ENCODE results near the gene MYO5A. TPM values are rescaled to one million over a fixed set of nuclear protein-coding genes. Genes with fewer than 3 reads are reported as not detected.

The MYO5A gene
- polyA plus RNA-seq, 1 donor (not counting 4 experiments of a cell fraction or from before 2014, with no cell fraction given): 53.8 TPM

DNA sequence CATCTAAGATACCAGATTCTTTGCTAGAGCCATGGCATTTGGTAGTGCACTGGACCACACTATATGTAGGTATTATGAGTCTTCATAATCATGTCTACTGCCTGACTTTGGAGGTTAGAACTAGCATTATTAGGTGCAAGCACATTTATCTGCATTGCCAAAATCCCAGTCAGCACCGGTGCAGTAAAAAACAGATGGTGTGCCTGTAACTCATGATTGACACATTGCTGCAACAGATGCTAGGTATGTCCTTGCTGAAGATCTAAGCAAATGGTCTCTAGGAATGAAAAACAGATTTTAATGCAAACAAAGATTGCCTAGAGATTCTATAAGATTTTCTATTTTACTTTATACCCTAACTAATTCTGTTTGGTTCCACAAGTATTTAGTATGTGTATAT is 47.7 kb downstream of the MYO5A start:
- no peak overlapping the region for H3K4me2 ChIP-seq (ENCODE audit: control insufficient read depth, extremely low read depth, insufficient read depth, low read depth, low read length)
- H3K27me3 ChIP-seq (ENCODE audit: control insufficient read depth, extremely low read depth, insufficient read depth, low read length): no peaks in the 10 kb centered on the region
- no peak for FAIRE-seq
- dilution Hi-C loops (cut with MboI; ENCODE audit: extremely low pct_ligation_motif_present, low sequenced_read_pairs): no loop called here
- no peak overlapping the region for H2AFZ ChIP-seq (ENCODE audit: control insufficient read depth, low read length)
- H3K4me1 ChIP-seq (ENCODE audit: control insufficient read depth, extremely low read depth, insufficient read depth, low read length): peaks cover 39% of the 10 kb centered on the region
- TF ChIP-seq, protein P1, sequence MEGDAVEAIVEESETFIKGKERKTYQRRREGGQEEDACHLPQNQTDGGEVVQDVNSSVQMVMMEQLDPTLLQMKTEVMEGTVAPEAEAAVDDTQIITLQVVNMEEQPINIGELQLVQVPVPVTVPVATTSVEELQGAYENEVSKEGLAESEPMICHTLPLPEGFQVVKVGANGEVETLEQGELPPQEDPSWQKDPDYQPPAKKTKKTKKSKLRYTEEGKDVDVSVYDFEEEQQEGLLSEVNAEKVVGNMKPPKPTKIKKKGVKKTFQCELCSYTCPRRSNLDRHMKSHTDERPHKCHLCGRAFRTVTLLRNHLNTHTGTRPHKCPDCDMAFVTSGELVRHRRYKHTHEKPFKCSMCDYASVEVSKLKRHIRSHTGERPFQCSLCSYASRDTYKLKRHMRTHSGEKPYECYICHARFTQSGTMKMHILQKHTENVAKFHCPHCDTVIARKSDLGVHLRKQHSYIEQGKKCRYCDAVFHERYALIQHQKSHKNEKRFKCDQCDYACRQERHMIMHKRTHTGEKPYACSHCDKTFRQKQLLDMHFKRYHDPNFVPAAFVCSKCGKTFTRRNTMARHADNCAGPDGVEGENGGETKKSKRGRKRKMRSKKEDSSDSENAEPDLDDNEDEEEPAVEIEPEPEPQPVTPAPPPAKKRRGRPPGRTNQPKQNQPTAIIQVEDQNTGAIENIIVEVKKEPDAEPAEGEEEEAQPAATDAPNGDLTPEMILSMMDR (optimal IDR thresholded peaks at IDR 0.05 in 1 of 3, IDR thresholded peaks at IDR 0.05 in 1 of 3, conservative IDR thresholded peaks at IDR 0.05 in 1 of 3; ENCODE audit: extremely low read depth in 1 of 3, insufficient read depth in 2 of 3, low read length in 3 of 3): no peak
- TF ChIP-seq EZH2 (IDR thresholded peaks at IDR 0.05; ENCODE audit: low read length): no peak
- no peaks in the 10 kb centered on the region for H3K9me1 ChIP-seq (ENCODE audit: control insufficient read depth, extremely low read depth, insufficient read depth, low read length)
- DNase-seq (ENCODE audit: low read depth, low spot score): no peak
- no peaks in the 10 kb centered on the region for H3K36me3 ChIP-seq (ENCODE audit: control insufficient read depth in 2 of 2, extremely low read depth in 1 of 2, insufficient read depth in 2 of 2, low read length in 2 of 2)
- H3K9ac ChIP-seq (ENCODE audit: control insufficient read depth, extremely low read depth, insufficient read depth, low read length): no peak overlapping the region
- no peaks in the 10 kb centered on the region for H3K9me3 ChIP-seq (ENCODE audit: control insufficient read depth, low read depth, low read length)
- H3K4me3 ChIP-seq (ENCODE audit: control insufficient read depth in 2 of 3, extremely low read depth in 1 of 3, insufficient read depth in 2 of 3, low read depth in 1 of 3, low read length in 3 of 3): no peak overlapping the region
- no peaks in the 10 kb centered on the region for H4K20me1 ChIP-seq (ENCODE audit: control insufficient read depth, extremely low read depth, insufficient read depth, low read length)
- no peak overlapping the region for H3K27ac ChIP-seq (ENCODE audit: control insufficient read depth, insufficient read depth, low read length)
- H3K79me2 ChIP-seq (ENCODE audit: control insufficient read depth, insufficient read depth, low read length): peaks cover 35% of the 10 kb centered on the region

- no peaks in the 10 kb centered on the region for H3K27me3 ChIP-seq (ENCODE audit: control insufficient read depth, extremely low read depth, insufficient read depth, low read length)
- peaks cover 39% of the 10 kb centered on the region for H3K79me2 ChIP-seq (ENCODE audit: control insufficient read depth, insufficient read depth, low read length)
- TF ChIP-seq, protein P1 (optimal IDR thresholded peaks at IDR 0.05 in 1 of 3, IDR thresholded peaks at IDR 0.05 in 1 of 3, conservative IDR thresholded peaks at IDR 0.05 in 1 of 3; ENCODE audit: extremely low read depth in 1 of 3, insufficient read depth in 2 of 3, low read length in 3 of 3): no peak
- no peak for TF ChIP-seq EZH2 (IDR thresholded peaks at IDR 0.05; ENCODE audit: low read length)
- H3K9me3 ChIP-seq (ENCODE audit: control insufficient read depth, low read depth, low read length): no peaks in the 10 kb centered on the region
- DNase-seq (ENCODE audit: low read depth, low spot score) (no peak), FAIRE-seq (no peak)
- peaks cover 4% of the 10 kb centered on the region for H4K20me1 ChIP-seq (ENCODE audit: control insufficient read depth, extremely low read depth, insufficient read depth, low read length)
- no peak overlapping the region for H3K27ac ChIP-seq (ENCODE audit: control insufficient read depth, insufficient read depth, low read length)
- H3K4me3 ChIP-seq (ENCODE audit: control insufficient read depth in 2 of 3, extremely low read depth in 1 of 3, insufficient read depth in 2 of 3, low read depth in 1 of 3, low read length in 3 of 3): no peak overlapping the region
- H3K9me1 ChIP-seq (ENCODE audit: control insufficient read depth, extremely low read depth, insufficient read depth, low read length): no peaks in the 10 kb centered on the region
- no peak overlapping the region for H3K9ac ChIP-seq (ENCODE audit: control insufficient read depth, extremely low read depth, insufficient read depth, low read length)
- dilution Hi-C loops (cut with MboI; ENCODE audit: extremely low pct_ligation_motif_present, low sequenced_read_pairs): no loop called here
- no peaks in the 10 kb centered on the region for H3K36me3 ChIP-seq (ENCODE audit: control insufficient read depth in 2 of 2, extremely low read depth in 1 of 2, insufficient read depth in 2 of 2, low read length in 2 of 2)
- H3K4me1 ChIP-seq (ENCODE audit: control insufficient read depth, extremely low read depth, insufficient read depth, low read length): peaks cover 11% of the 10 kb centered on the region
- H3K4me2 ChIP-seq (ENCODE audit: control insufficient read depth, extremely low read depth, insufficient read depth, low read depth, low read length): no peak overlapping the region
- H2AFZ ChIP-seq (ENCODE audit: control insufficient read depth, low read length): no peak overlapping the region
These were observed 62.0 kb downstream of the MYO5A start for GRCh38 chr15:52466716-52467115.
